ENCODE results near the gene ITGA3.
A peak's percentile ranks its signal among the peaks of the same experiment; 100 is the strongest.

Gene ITGA3

DNA sequence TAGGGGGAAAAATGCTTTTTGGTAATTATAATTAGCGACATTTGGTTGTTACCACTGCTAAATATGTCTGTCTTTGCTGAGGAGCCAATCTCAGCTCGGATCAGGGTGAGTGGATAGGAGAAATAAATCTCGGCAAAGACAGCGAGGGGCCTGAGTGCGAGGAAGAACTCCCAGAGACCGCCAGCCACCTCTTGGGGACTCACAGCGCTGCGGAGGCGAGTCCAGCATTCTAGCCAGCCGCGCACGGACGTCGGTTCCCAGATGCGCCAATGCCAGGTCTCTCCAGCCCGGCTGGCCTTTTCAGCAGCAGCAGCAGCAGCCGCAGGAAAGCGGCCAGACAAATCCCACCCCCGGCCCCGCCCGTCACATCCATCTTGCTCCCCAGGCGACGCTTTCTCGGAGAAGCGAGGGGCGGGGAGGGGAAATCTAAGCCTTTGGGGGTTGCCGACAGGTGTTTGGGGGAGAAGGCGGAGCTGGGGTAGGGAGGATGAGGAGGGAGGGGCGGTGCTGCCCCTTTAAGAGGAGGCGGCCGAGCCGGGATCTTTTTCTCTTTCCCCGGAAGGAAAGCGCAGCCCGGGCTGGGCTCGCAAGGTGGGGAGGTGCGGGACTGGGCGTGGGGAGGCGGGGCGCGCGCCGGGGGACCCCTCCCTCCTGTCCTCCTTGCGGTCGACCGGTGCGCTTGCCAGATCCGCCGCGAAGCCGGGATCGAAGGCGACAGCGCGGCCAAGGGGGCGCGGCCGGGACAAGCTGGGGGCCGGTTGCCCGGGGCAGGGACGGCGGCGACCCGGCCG is at the start of gene ITGA3:
ITGA3 (plus strand) TSS at position 685 of the 791 bp plus-strand sequence. CDS start 330 bp downstream, outside the sequence.
- DNase-seq (ENCODE audit: low read depth in 2 of 2), result no peak

DNA sequence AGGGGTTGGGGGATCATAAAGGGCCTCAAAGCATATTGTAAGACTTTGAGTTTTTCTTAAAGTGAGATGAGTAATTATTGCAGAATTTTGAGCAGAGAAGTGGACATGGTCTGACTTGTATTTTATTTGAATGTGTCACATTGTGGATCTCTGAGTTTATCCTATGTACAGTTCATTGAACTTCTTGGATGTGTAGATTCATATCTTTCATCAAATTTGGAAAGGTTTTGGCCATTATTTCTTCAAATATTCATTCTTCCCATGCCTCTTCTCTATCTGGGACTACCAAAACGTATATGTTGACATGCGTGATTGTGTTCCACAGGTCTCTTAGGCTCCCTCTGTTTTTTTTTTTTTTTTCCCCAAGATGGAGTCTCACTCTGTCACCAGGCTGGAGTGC is 46.6 kb upstream of the ITGA3 start:
- DNase-seq (ENCODE audit: low read depth in 2 of 2), result no peak

DNA sequence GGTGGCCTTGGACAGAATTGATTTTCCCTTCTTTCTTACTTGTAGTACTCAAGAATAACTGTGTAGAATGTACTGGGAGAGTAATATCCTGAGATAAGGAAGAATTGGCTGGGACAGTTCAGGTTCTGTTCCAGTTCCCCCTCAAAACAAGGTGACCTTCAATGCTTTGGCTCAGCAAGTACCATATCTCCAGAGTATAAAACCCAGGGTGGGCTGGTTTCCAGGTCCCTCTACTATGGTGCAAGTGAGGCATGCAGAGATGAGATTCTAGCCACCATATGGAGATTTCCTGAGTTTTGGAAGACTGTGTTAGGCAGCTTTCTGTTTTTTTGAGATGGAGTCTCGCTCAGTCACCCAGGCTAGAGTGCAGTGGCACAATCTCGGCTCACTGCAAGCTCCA is 42.8 kb upstream of the ITGA3 start:
- DNase-seq (ENCODE audit: low read depth in 2 of 2), result no peak

DNA sequence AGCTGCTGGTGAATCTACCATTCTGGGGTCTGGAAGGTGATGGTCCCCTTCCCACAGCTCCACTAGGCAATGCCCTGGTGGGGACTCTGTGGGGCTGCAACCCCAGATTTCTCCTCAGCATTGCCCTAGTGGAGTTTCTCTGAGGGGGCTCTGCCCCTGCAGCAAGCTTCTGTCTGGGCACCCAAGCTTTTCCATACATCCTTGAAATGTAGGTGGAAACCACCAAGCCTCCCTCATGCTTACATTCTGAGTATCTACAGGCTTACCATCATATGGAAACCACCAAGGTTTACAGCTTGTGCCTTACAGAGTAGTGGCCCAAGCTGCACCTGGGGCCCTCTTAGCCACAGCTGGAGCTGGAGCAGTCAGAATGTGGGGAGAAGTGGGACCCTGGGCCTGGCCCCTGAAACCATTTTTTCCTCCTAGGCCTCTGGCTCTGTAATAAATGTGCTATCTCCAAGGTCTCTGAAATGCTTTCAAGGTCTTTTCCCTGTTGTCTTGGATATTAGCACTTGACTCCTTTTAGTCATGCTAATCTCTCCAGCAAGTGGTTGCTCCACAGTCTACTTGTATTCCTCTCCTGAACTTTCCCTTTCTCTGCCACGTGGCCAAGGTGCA is 41.3 kb upstream of the ITGA3 start:
- no peak for DNase-seq (ENCODE audit: low read depth in 2 of 2)

DNA sequence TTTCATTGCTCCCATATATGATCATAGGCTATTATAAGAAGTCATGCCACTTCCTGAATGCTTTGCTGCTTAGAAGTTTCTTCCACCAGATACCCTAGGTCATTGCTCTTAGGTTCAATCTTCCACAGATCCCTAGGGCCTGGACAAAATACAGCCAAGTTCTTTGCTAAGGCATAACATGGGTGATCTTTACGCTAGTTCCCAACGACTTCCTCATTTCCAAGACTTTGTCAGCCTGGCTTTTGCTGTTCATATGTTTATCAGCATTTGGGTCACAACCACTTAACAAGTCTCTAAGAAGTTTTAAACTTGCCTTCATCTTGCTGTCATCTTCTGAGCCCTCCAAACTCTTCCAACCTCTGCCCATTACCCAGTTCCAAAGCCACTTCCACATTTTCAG is 40.8 kb upstream of the ITGA3 start:
- DNase-seq (ENCODE audit: low read depth in 2 of 2), result no peak

DNA sequence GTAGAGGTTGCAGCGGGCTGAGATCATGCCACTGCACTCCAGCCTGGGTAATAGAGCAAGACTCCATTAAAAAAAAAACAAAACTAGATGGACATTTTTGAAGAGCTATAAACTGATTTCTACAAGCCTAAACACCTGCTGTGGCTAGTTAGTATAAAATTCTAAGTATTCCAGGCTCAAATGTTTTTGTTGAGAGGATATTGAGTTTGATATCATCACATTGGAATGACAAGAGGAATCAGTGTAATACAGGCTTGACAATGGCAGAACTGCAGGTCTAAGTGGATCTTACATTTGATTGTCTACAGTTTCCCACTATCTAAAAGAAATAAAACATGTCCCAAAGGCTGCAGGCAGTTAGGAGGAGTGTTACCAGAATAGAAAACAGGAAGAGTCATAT is 37.0 kb upstream of the ITGA3 start:
- no peak for DNase-seq (ENCODE audit: low read depth in 2 of 2)

DNA sequence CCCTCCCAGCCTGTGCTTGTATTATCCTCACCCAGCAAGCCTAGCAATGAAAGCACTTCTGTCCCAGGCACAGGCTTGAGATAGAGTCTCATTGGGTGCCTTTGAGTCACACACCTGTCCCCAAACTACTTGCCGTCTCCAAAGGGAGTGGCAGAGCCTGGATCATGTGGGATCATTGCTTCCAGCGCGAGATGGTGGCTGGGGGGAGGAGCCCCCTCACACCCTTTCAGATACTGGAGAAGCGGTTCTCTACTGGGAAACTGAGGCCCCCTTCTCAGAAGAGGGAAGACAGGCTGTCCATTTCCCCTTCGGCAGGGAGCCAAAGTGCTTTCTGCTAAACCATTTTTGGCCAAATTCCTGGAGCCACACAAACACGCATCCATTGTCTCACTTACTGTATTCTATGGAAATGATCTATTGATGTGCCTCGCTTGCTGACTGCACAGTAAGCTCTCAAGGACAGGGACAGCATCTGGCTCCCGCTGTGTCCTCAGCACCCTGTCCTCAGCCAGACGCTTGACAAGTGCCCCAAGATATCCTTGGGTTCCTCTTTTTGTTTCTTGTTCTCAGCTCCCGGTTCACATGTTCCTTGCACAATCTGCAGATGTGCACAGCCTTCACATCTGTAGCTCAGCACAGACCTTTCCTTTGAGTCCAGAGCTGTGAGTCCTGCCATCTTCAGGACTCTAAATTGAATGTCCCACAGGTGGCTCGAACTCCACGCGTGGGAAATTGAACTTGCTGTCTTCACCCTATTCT is 34.9 kb upstream of the ITGA3 start:
- DNase-seq (ENCODE audit: low read depth in 2 of 2), result no peak

DNA sequence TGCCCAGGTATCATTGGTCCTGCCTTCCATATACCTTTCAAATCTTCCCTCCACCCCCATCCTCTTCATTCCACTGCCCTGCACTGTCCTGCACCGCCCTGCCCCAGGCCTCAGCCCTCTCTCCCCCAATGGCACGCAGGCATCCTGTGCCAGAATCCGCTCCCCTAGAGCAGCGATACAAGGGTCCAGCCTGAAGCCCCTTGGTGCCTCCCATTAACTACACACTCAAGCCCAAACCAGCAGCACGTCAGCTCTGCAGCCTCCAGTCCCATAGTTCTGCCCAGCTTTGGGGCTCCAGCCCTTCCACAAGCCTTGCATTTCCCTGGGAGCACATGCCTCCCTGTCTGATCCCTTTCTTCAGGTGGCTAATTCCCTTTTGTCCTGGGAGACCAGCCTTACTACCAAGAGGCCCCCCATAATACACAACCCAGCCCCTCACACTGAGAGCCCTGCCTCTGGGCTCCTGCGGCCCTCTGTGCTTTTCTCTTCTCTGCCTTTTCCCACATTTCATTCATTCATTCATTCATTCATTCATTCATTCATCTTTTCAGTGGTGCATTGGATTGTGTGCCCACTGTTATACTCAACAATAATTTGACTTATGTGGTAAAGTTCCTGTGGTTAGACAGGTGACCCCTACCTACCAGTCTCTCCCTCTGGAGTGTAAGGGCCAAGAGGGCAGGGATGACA is 34.1 kb upstream of the ITGA3 start:
- no peak for DNase-seq (ENCODE audit: low read depth in 2 of 2)

DNA sequence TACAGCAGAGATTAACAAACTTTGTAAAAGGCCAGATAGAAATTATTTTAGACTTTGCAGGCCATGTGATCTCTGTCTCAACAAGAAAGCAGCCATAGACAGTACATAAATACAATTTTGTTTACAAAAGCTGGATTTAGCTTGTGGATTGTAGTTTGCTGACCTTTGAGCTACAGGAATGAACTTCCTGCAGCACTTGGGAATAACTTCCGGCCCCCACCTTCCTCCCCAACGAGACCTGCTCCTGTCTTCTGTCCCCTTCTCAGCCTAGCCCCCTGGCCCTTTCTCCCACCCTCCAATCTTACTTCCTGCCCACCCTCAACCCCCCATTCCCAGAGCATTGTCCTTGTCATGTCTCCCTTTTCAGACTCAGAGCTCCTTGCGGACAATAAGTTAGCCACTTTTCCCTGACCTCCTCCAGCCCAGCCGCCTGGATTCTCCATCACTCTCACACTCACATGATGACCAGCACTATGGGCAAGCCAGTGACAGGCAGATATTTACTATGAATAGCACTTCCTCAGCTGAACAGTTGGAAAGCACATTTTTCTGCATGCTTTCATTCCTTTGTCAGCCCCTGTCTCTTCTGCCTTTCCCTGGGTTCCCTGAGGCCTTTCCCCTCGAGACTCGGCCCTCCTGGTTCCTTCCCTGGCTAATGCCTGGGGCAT is 33.3 kb upstream of the ITGA3 start:
- DNase-seq (ENCODE audit: low read depth in 2 of 2), result no peak

DNA sequence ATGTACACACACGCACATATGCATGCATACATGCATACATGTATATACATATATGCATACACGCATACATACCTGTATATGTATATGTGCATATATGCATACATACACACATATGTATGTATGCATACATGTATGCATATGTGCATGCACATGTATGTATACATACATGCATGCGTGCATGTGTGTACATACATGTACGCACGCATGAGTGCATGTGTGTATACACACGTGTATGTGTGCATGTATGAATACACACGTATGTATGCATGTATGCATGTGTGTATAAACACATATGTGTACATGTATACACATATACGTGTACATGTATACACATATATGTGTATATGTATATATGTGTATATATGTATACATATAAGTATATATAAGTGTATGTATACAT is 32.4 kb upstream of the ITGA3 start:
- no peak for DNase-seq (ENCODE audit: low read depth in 2 of 2)

DNA sequence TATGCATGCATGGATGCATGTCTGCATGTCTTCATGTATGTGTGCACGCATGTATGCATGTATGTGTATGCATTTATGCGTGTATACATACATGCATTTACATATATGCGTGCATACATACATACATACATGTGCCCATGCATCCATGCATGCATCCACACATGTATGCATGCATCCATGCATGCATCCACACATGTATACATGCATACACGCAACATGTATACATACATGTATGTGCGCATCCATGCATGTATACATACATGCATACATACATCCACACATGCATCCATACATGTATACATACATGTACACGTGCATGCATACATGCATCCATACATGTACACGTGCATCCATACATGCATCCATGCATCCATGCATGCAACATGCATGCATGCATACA is 31.1 kb upstream of the ITGA3 start:
- no peak for DNase-seq (ENCODE audit: low read depth in 2 of 2)

DNA sequence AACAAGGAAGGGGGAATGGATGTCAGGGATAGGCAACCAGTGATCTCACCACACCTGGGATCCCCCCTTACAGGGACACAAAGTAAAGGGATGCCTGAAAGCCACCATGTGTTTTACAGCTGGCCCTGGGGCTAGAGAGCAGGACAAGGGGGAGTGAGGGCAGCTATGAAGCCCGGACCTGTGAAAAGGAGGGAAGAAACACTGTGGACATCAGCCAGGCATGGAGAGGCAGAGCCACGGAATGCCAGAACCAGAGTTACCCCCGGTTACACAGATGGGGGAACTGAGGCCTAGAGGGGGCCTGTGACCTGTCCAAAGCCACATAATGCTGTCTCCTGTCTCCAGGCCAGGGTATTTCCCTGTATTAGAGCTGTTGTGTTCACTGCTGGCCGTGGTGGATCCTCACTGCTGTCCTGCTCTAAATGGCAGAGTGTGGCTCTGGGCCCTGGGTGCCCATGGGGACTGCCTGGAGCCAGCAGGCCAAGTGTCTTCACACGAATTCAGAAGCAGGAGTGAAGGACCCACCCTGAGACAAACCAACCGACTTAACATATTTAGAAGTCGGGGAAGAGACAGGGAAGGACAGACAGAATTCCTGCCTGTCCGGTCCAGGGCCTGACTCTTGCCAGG is 29.7 kb upstream of the ITGA3 start:
- no peak for DNase-seq (ENCODE audit: low read depth in 2 of 2)

DNA sequence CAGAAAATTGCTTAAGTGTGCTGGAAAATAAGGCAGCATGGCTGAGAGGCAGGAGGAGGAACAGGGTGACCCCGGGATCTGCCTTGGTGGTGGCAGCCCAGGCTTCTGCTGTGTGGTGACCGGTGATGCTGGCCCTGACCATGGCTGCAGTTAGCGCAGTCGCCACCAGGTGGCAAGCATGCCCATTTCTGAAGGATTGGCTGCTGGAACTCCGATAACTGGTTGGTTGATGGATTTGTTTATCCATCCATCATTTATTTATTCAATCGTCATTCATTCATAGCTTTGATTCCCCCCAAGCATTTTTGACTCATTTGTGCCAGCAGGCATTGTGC is 29.1 kb upstream of the ITGA3 start:
- no peak for DNase-seq (ENCODE audit: low read depth in 2 of 2)

DNA sequence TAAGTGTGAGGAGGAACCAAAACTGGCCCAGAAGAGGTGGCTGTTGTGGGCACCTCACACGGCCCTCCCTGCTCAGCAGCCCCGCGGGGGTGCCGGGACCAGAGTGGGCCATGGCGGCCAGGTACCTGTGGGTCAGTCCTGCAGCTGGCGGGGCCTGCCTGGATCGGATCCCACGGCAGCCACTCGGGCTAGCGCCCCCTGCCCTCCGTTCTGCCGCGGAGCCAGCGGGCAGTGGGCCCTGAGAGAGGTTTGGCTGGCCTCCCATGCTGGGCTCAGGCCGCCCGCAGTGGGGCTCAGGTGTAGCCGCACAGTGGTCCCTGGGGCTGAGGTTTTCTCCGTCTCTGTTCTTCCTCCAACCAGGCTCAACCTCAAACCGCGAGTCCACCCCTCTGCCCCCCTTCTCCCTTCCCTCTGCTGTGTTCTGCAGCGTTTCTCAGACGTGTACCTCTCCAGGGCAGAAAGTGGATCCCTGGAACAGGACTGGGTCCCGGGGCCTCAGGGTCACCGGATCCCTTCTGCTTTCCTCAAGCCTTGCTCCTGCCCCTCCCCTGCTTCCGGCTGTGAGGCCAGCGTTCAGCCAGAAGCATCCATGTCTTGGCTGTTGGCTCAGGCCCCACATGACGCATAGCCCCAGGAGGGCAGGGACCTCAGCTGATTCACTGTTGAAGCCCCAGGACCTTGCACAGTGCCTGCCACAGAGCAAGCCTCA is 28.6 kb upstream of the ITGA3 start:
- peak in 1 of 2 experiments; percentile 49 for DNase-seq (ENCODE audit: low read depth in 2 of 2)

DNA sequence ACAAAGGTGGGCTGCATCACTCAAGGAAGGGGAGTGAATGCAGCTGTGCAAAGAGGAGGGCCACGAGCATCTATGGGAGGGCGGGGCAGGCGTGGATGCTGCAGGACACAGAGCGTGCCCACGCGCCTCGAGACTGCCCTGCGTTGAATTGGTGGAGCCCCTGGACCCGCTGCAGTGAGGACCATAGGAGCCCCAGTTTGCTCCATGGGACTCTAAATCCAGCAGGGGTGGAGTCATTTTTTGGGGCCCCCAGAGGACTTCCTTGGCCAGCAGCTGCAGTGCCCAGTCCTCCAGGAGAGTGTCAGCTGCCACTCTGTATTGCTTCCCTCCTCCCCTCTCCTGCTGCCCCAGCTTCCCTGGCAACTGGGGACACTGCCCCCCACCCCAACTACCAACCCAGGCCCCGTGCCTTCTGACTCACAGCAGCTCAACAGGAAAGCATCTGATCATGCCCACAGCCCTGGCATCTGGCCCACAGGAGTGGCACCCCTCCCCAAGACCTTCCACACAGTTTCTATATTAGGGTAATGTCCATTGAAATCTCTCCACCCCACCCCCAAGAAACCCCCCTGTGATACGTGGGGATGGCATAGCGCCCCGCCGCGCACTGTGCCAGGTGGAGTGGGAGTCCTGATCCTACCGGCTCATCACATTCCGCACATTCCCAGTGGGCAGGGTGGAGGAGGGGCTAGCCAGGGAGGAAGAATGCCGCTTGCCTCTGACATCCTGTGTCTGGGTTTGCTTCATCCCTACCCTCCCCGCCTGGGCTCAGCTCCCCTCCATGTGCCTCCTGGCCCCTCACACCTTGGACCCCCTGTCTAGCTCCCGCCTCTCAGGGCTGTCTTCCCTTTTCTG is 27.8 kb upstream of the ITGA3 start:
- DNase-seq (ENCODE audit: low read depth in 2 of 2), result no peak

DNA sequence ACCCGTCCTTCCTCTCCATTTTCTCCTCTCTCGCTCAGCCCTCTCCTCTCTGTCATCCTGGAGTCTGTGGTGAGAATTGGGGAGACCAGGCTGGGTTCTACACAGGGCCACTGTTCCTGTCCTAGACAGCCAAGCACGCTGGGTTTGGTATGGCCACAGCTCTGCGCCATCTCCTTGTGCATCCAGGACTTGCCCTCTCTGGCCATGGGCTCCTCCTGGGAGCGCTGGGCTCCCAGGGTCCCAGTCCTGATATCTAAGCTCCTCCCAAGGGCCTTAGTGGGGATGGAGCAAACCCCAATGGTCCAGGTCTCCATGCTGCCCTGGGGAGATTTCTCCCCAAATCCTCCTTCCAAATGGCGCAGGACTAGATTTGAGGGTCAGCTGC is 27.2 kb upstream of the ITGA3 start:
- DNase-seq (ENCODE audit: low read depth in 2 of 2), result no peak

DNA sequence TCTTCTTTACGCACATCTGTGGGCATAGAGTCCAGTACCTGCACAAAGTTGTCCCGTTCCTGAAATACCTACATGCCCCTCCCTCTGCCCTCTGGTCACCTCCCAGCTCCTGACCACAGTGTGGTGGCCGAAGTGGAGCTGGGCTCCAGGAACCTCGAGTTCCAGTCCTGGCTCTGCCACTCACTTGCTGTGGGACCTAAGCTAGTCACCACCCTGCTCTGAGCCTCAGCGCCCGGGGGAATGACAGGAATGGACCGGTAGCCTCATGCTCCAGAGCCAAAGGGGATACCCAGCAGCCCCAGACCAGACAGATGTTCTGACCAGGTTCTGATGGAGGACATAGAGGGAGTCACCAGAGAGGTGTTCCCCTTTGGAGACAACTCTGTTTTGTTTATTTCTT is 26.7 kb upstream of the ITGA3 start:
- no peak for DNase-seq (ENCODE audit: low read depth in 2 of 2)

DNA sequence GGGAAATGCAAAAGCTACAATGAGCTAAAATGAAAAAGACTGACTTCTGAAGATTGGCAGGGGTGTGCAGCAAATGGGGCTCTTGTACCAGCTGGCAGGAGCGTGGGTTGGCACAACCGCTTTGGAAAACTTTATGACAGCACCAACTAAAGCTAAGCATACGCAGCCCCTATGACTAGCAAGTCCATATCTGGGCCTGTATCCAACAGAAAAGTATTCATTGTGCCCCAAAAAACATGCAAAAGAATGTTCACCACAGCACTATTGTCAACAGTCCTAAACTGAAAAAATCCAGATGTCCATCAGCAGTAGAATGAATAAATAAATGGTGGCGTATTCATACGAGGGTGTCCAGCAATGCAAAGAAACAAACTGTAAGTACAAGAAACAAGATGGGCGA is 22.6 kb upstream of the ITGA3 start:
- no peak for DNase-seq (ENCODE audit: low read depth in 2 of 2)

DNA sequence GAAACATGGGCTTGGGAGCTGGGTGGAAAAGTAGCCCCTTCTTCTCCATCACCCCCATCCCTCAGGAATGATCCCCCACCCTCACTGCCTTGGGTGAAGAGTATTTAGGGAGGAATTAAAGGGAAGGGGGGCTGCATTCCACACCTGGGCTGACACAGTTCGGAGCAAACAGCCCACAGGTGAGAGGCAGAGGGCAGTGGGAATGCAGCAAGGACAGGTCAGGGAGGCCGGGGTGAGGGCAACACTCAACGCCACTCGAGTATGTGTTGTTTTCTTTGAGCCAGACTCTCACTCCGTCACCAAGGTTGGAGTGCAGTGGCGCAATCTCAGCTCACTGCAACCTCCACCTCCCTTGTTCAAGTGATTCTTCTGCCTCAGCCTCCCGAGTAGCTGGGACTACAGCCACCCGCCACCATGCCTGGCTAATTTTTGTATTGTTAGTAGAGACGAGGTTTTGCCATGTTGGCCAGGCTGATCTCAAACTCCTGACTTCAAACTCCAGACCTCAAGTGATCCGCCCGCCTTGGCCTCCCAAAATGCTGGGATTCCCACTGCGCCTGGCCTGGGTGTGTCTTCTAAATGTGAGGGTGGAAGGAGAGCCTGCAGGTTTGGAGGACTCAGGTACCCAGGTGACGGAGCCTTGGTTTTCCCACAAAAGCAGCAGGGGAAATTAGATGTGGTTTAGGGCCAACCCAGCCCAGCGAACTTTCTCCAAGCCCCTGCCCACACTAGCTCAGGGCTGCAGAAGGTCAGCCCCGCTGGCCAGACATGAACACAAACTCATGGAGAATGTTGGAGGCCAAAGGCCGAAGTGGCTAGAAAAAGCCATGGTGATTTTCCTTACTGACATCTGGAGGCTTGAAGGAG is 21.2 kb upstream of the ITGA3 start:
- no peak for DNase-seq (ENCODE audit: low read depth in 2 of 2)
